Neuronal stem cell (in vitro differentiated cells): ENCODE data around the gene RALGAPA2.

ENCODE experiments used
- DNase-seq: peaks from one replicate; pipeline ENCODE4 v3.0.0-alpha.2; 2013; ENCODE audit warnings: low spot score
- H2AFZ ChIP-seq: one replicate; pipeline ENCODE4 v1.6.1; 2013; ENCODE audit warnings: mild to moderate bottlenecking, low read length, inconsistent platforms
- H2AK5ac ChIP-seq: 2 replicates; pipeline ENCODE4 v1.6.1; 2013; ENCODE audit warnings: low read depth, mild to moderate bottlenecking, inconsistent platforms, low read length, moderate library complexity, mixed read lengths
- H2BK120ac ChIP-seq: 2 replicates; pipeline ENCODE4 v1.6.1; 2013; ENCODE audit warnings: low read depth, mild to moderate bottlenecking, inconsistent platforms, low read length, moderate library complexity, mixed read lengths
- H2BK12ac ChIP-seq: one replicate; pipeline ENCODE4 v1.6.1; 2013; ENCODE audit warnings: low read length, inconsistent platforms
- H2BK15ac ChIP-seq: 2 replicates; pipeline ENCODE4 v1.6.1; 2013; ENCODE audit warnings: mild to moderate bottlenecking, low read length, inconsistent platforms, mixed read lengths
- H2BK5ac ChIP-seq: one replicate; pipeline ENCODE4 v1.6.1; 2013; ENCODE audit warnings: inconsistent platforms, mild to moderate bottlenecking, low read length, moderate library complexity
- H3K14ac ChIP-seq: one replicate; pipeline ENCODE4 v1.6.1; 2013; ENCODE audit warnings: low read length, inconsistent platforms
- H3K18ac ChIP-seq: 2 replicates; pipeline ENCODE4 v1.6.1; 2013; ENCODE audit warnings: low read length, inconsistent platforms
- H3K23ac ChIP-seq: 2 replicates; pipeline ENCODE4 v1.6.1; 2013; ENCODE audit warnings: low read depth, mild to moderate bottlenecking, mixed read lengths, low read length, inconsistent platforms; ENCODE audit not compliant: poor library complexity
- H3K27ac ChIP-seq: replicated peaks from 3 replicates; pipeline ENCODE4 v1.5.1; 2013; ENCODE audit warnings: low read length, inconsistent platforms
- H3K27me3 ChIP-seq, 3 experiments: 2 replicates each; pipeline ENCODE4 v1.6.1; 2013; ENCODE audit warnings: low read length in 3 of 3, mild to moderate bottlenecking in 2 of 3, inconsistent platforms in 1 of 3, low read depth in 1 of 3, mixed read lengths in 1 of 3, moderate library complexity in 1 of 3; ENCODE audit not compliant: control insufficient read depth in 3 of 3, insufficient read depth in 3 of 3
- H3K36me3 ChIP-seq, 2 donors: replicated peaks in 1 of 2; 2 replicates each; pipeline ENCODE4 v1.6.1; 2013; ENCODE audit warnings: low read length in 2 of 2; ENCODE audit not compliant: control insufficient read depth in 2 of 2, insufficient read depth in 2 of 2
- H3K4ac ChIP-seq: 2 replicates; pipeline ENCODE4 v1.6.1; 2013; ENCODE audit warnings: inconsistent platforms, mild to moderate bottlenecking, low read length, moderate library complexity
- H3K4me1 ChIP-seq, 2 donors: 1 replicate in 1 of 2; 2 replicates in 1 of 2; pipeline ENCODE4 v1.6.1; 2013; ENCODE audit warnings: low read length in 2 of 2, low read depth in 1 of 2; ENCODE audit not compliant: control insufficient read depth in 2 of 2, insufficient read depth in 1 of 2
- H3K4me2 ChIP-seq: one replicate; pipeline ENCODE4 v1.6.1; 2013; ENCODE audit warnings: mild to moderate bottlenecking, low read length, inconsistent platforms; ENCODE audit not compliant: insufficient read depth, poor library complexity, severe bottlenecking
- H3K4me3 ChIP-seq, 2 donors: 2 replicates each; pipeline ENCODE4 v1.5.1; 2013; ENCODE audit warnings: low read length in 2 of 2, mild to moderate bottlenecking in 2 of 2, inconsistent platforms in 1 of 2, moderate library complexity in 1 of 2
- H3K79me1 ChIP-seq: one replicate; pipeline ENCODE4 v1.6.1; 2013; ENCODE audit warnings: low read depth, mild to moderate bottlenecking, inconsistent platforms, low read length, moderate library complexity
- H3K9ac ChIP-seq: one replicate; pipeline ENCODE4 v1.6.1; 2013; ENCODE audit warnings: mild to moderate bottlenecking, low read depth, low read length, inconsistent platforms; ENCODE audit not compliant: poor library complexity
- H3K9me3 ChIP-seq, 2 donors: replicated peaks in 1 of 2; 2 replicates each; pipeline versions ENCODE3 to v1.6.1; 2013; ENCODE audit warnings: low read length in 2 of 2, mild to moderate bottlenecking in 2 of 2, inconsistent platforms in 1 of 2, low read depth in 1 of 2, mixed read lengths in 1 of 2, moderate library complexity in 1 of 2; ENCODE audit not compliant: control insufficient read depth in 2 of 2, insufficient read depth in 1 of 2
- H4K8ac ChIP-seq: one replicate; pipeline ENCODE4 v1.6.1; 2013; ENCODE audit warnings: low read depth, mild to moderate bottlenecking, inconsistent platforms, low read length, moderate library complexity
- H4K91ac ChIP-seq: one replicate; pipeline ENCODE4 v1.6.1; 2013; ENCODE audit warnings: low read length, low read depth, mild to moderate bottlenecking, inconsistent platforms; ENCODE audit not compliant: poor library complexity
- WGBS, 2 donors: extraction: QIAGEN DNeasy Blood & Tissue Kit; methylation state at CpG; one replicate each; pipeline ENCODE4 v1.1.7; 2013; ENCODE audit warnings: missing lambda C conversion rate in 2 of 2, mixed read lengths in 1 of 2; ENCODE audit not compliant: insufficient read length in 2 of 2, insufficient replicate concordance in 1 of 2; ENCODE audit errors: extremely low coverage in 2 of 2; 5-methylcytosine and 5-hydroxymethylcytosine counted together

Gene RALGAPA2

DNA sequence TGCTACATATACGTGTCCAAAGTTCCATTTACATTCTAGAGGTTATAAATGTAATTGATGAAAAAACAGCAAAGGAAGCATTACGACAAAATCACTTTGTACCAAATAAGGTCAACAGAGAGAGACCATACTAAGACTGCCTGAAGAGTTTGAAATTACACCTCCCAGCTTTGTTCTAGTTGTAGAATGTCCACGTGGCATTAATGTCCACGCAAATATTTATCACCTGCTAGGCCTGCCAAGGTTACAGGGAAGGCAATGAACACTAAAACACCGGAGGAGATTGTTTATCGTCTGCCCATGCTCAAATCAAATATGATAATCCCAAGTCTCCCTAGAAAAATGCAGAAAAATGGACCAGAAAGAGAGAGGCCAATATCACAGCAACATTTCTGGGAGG is 6.2 kb downstream of the RALGAPA2 start:
- H3K36me3 ChIP-seq = peaks cover 0 to 2% of the 10 kb centered on the region in 2 donors
- H4K91ac ChIP-seq = no peak overlapping the region
- no peak overlapping the region for H3K4me3 ChIP-seq
- DNase-seq = no peak
- no peak overlapping the region for H2BK120ac ChIP-seq
- H3K23ac ChIP-seq = no peak overlapping the region
- no peak overlapping the region for H3K27ac ChIP-seq
- no peaks in the 10 kb centered on the region for H3K9me3 ChIP-seq
- no peak overlapping the region for H3K14ac ChIP-seq
- no peak overlapping the region for H2AFZ ChIP-seq
- H3K4me1 ChIP-seq = peaks cover 2 to 7% of the 10 kb centered on the region in 2 donors
- no peak overlapping the region for H2BK12ac ChIP-seq
- WGBS, 2 donors = no CpG with 5 or more reads among the region's 6 CpGs
- no peak overlapping the region for H3K4ac ChIP-seq
- H2AK5ac ChIP-seq = no peak overlapping the region
- H2BK5ac ChIP-seq = no peak overlapping the region
- H3K9ac ChIP-seq = no peak overlapping the region
- no peaks in the 10 kb centered on the region for H3K27me3 ChIP-seq
- H3K4me2 ChIP-seq = no peak overlapping the region
- H2BK15ac ChIP-seq = no peak overlapping the region
- peaks cover 8% of the 10 kb centered on the region for H3K79me1 ChIP-seq
- no peak overlapping the region for H4K8ac ChIP-seq
- H3K18ac ChIP-seq = no peak overlapping the region

DNA sequence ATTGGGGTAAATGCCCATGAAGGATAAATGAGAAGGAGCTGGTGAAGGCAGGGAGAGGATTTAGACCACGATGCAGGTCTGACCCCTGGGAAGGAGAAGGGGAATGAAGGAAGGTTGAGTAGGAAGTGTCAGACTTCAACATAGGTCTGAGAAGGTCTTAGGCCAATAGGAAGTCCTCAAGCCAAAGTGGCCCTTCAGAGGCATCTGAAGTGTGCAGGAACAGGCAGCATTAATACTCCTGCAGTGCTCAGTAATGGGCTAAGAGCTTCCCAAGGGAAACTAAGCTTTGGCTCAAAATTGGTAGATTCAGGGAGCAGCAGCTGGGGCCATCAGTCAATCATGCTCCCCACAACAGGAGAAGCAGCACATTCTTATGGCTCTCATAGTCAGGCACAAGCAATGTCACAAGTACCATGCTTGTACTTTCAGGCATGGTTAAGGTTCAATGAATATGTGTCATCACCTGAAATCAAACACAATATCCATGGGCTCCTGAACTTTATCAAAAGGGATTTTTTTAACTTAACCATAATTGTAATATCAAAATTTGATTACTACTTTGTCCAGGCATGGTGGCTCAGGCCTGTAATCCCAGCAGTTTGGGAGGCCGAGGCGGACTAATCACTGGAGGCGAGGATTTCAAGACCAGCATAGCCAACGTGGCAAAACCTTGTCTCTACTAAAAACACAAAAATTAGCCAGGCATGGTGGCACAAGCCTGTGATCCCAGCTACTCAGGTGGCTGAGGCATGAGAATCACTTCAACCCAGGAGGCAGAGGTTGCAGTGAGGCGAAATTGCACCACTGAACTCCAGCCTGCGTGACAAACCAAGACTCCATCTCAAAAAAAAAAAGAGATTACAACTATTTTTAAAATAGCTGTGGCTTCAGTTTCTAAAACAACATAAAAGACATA is 9.9 kb downstream of the RALGAPA2 start:
- Histone ChIP-seq H3K18ac (no peak overlapping the region), H2BK12ac (no peak overlapping the region), H3K23ac (no peak overlapping the region), H3K79me1 (peaks cover 4% of the 10 kb centered on the region), H2BK5ac (no peak overlapping the region), H3K9me3 (no peaks in the 10 kb centered on the region), H2BK120ac (no peak overlapping the region), H3K27ac (no peak overlapping the region), H3K9ac (no peak overlapping the region), H2AK5ac (no peak overlapping the region), H3K14ac (no peak overlapping the region), H3K4ac (no peak overlapping the region), H2BK15ac (no peak overlapping the region), H2AFZ (no peak overlapping the region), H3K4me3 (no peak overlapping the region), H4K8ac (no peak overlapping the region), H3K4me1 (no peaks in the 10 kb centered on the region), H3K36me3 (peaks cover 0 to under 1% of the 10 kb centered on the region in 2 donors), H3K4me2 (no peak overlapping the region), H4K91ac (no peak overlapping the region), H3K27me3 (no peaks in the 10 kb centered on the region)
- no CpG with 5 or more reads among the region's 7 CpGs for WGBS, 2 donors
- DNase-seq = no peak

DNA sequence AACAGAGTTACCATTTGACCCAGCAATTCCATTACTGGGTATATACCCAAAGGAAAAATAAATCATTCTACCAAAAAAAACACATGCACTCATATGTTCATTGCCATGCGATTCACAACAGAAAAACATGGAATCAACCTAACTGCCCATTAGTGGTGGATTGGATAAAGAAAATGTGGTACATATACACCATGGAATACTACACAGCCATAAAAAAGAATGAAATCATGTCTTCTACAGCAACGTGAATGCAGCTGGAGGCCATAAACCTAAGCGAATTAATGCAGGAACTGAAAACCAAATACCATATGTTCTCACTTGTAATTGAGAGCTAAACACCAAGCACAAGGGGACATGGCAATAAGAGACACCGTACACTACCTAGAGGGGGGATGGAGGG is 12.5 kb downstream of the RALGAPA2 start:
- Histone ChIP-seq H3K9me3 (no peaks in the 10 kb centered on the region), H3K36me3 (no peaks in the 10 kb centered on the region), H3K18ac (no peak overlapping the region), H2BK5ac (no peak overlapping the region), H3K27me3 (no peaks in the 10 kb centered on the region), H2BK12ac (no peak overlapping the region), H2AFZ (no peak overlapping the region), H3K23ac (no peak overlapping the region), H3K4me3 (no peak overlapping the region), H3K4me1 (no peaks in the 10 kb centered on the region), H4K91ac (no peak overlapping the region), H3K27ac (no peak overlapping the region), H3K4ac (no peak overlapping the region), H3K79me1 (peaks cover 4% of the 10 kb centered on the region), H3K9ac (no peak overlapping the region), H3K4me2 (no peak overlapping the region), H3K14ac (no peak overlapping the region), H2AK5ac (no peak overlapping the region), H2BK15ac (no peak overlapping the region), H2BK120ac (no peak overlapping the region), H4K8ac (no peak overlapping the region)
- no CpG with 5 or more reads among the region's 4 CpGs for WGBS, 2 donors
- DNase-seq = no peak

DNA sequence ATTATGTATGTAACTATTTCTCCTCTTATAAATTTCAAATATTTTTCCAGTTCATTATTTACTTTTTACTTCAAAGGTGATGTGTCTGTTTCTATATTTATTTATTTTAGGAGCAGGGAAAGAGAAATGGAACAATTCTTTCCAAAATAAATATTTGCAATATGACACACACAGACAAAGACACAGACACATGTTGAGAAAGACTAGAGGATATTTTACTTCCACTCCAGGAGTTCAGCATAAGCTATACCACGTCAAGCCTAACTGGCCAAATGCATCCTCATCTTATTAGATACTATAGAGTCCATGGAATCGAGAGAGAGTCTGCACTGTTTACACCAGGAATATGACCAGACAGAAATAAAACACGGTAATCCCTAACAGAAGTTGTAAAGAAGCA is 13.3 kb downstream of the RALGAPA2 start:
- no peak overlapping the region for H2AFZ ChIP-seq
- H3K14ac ChIP-seq = no peak overlapping the region
- no peak overlapping the region for H4K8ac ChIP-seq
- H2BK5ac ChIP-seq = no peak overlapping the region
- peaks cover 4% of the 10 kb centered on the region for H3K79me1 ChIP-seq
- H3K4ac ChIP-seq = no peak overlapping the region
- no peak overlapping the region for H3K4me2 ChIP-seq
- H3K36me3 ChIP-seq = no peaks in the 10 kb centered on the region
- H2BK120ac ChIP-seq = no peak overlapping the region
- H3K23ac ChIP-seq = no peak overlapping the region
- H3K9ac ChIP-seq = no peak overlapping the region
- H4K91ac ChIP-seq = no peak overlapping the region
- no peak overlapping the region for H3K4me3 ChIP-seq
- H3K27ac ChIP-seq = no peak overlapping the region
- H2BK12ac ChIP-seq = no peak overlapping the region
- H3K4me1 ChIP-seq = no peaks in the 10 kb centered on the region
- no peaks in the 10 kb centered on the region for H3K27me3 ChIP-seq
- WGBS, 2 donors = no CpG with 5 or more reads among the region's 3 CpGs
- no peak overlapping the region for H2AK5ac ChIP-seq
- no peak overlapping the region for H2BK15ac ChIP-seq
- DNase-seq = no peak
- no peaks in the 10 kb centered on the region for H3K9me3 ChIP-seq
- H3K18ac ChIP-seq = no peak overlapping the region
